Mesenchymal stem cell (in vitro differentiated cells and primary cell): ENCODE data around the gene ADA.
A peak's percentile ranks its signal among the peaks of the same experiment; 100 is the strongest.
"Not testable (repeated sequence)": the region's sequence is repeated elsewhere in the genome, so short reads cannot be mapped to it uniquely, and the experiment has no call there.

Experiments used
- DNase-seq: peaks from one replicate; pipeline ENCODE4 v3.0.0-alpha.2; 2013
- H2AFZ ChIP-seq: one replicate; pipeline ENCODE4 v1.6.1; 2013; ENCODE audit warnings: low read depth, mild to moderate bottlenecking, control low read depth, inconsistent platforms, low read length, moderate library complexity
- H2AK5ac ChIP-seq: 2 replicates; pipeline ENCODE4 v1.6.1; 2013; ENCODE audit warnings: low read length, moderate library complexity, mild to moderate bottlenecking, inconsistent platforms; ENCODE audit not compliant: severe bottlenecking
- H2BK120ac ChIP-seq: one replicate; pipeline ENCODE4 v1.6.1; 2013; ENCODE audit warnings: low read depth, mild to moderate bottlenecking, inconsistent platforms, low read length, moderate library complexity
- H2BK12ac ChIP-seq, 2 experiments: one replicate each; pipeline ENCODE4 v1.6.1; 2013; ENCODE audit warnings: inconsistent platforms in 2 of 2, low read length in 2 of 2, mild to moderate bottlenecking in 2 of 2, moderate library complexity in 2 of 2, control low read depth in 1 of 2
- H2BK15ac ChIP-seq: one replicate; pipeline ENCODE4 v1.6.1; 2013; ENCODE audit warnings: mild to moderate bottlenecking, low read depth, inconsistent platforms; ENCODE audit not compliant: poor library complexity, severe bottlenecking
- H2BK5ac ChIP-seq: 2 replicates; pipeline ENCODE4 v1.6.1; 2013; ENCODE audit warnings: low read depth, mild to moderate bottlenecking, low read length, control low read depth, inconsistent platforms; ENCODE audit not compliant: poor library complexity, severe bottlenecking
- H3K14ac ChIP-seq, 2 experiments: one replicate each; pipeline ENCODE4 v1.6.1; 2013; ENCODE audit warnings: inconsistent platforms in 2 of 2, low read length in 2 of 2, control low read depth in 1 of 2, mild to moderate bottlenecking in 1 of 2, moderate library complexity in 1 of 2
- H3K18ac ChIP-seq, 2 experiments: one replicate each; pipeline ENCODE4 v1.6.1; 2013; ENCODE audit warnings: inconsistent platforms in 2 of 2, low read length in 2 of 2, control low read depth in 1 of 2, low read depth in 1 of 2, mild to moderate bottlenecking in 1 of 2
- H3K23ac ChIP-seq, 2 experiments: one replicate each; pipeline ENCODE4 v1.6.1; 2013; ENCODE audit warnings: inconsistent platforms in 2 of 2, low read length in 2 of 2, mild to moderate bottlenecking in 2 of 2, moderate library complexity in 2 of 2, control low read depth in 1 of 2
- H3K27ac ChIP-seq: 2 replicates; pipeline ENCODE4 v1.5.1; 2013; ENCODE audit warnings: mild to moderate bottlenecking, moderate library complexity, low read length, control low read depth, inconsistent platforms; ENCODE audit not compliant: poor library complexity, severe bottlenecking
- H3K27me3 ChIP-seq, 2 experiments: 2 replicates each; pipeline versions ENCODE4 v1.6.1 to v1.7.0; 2013; ENCODE audit warnings: low read length in 2 of 2, mild to moderate bottlenecking in 2 of 2, moderate library complexity in 2 of 2, control low read depth in 1 of 2, inconsistent platforms in 1 of 2; ENCODE audit not compliant: control insufficient read depth in 1 of 2, insufficient read depth in 1 of 2
- H3K36me3 ChIP-seq, 2 experiments: 2 replicates each; pipeline versions ENCODE4 v1.6.1 to v1.7.0; 2013; ENCODE audit warnings: low read length in 2 of 2, control low read depth in 1 of 2, inconsistent platforms in 1 of 2, low read depth in 1 of 2, mild to moderate bottlenecking in 1 of 2; ENCODE audit not compliant: insufficient read depth in 2 of 2, control insufficient read depth in 1 of 2
- H3K4ac ChIP-seq, 2 experiments: one replicate each; pipeline ENCODE4 v1.6.1; 2013; ENCODE audit warnings: inconsistent platforms in 2 of 2, low read length in 2 of 2, mild to moderate bottlenecking in 2 of 2, moderate library complexity in 2 of 2, control low read depth in 1 of 2, low read depth in 1 of 2
- H3K4me1 ChIP-seq: 2 replicates; pipeline ENCODE4 v1.6.1; 2013; ENCODE audit warnings: low read depth, low read length, control low read depth; ENCODE audit not compliant: control insufficient read depth, insufficient read depth
- H3K4me2 ChIP-seq: 2 replicates; pipeline ENCODE4 v1.6.1; 2013; ENCODE audit warnings: low read length, mild to moderate bottlenecking, inconsistent platforms; ENCODE audit not compliant: poor library complexity, severe bottlenecking
- H3K4me3 ChIP-seq, 2 experiments: 2 replicates each; pipeline versions ENCODE4 v1.5.1 to v1.7.0; 2013; ENCODE audit warnings: low read length in 2 of 2, mild to moderate bottlenecking in 2 of 2, control low read depth in 1 of 2, low read depth in 1 of 2; ENCODE audit not compliant: insufficient read depth in 1 of 2
- H3K79me1 ChIP-seq: replicated peaks from 2 replicates; pipeline ENCODE4 v1.6.1; 2013; ENCODE audit warnings: mild to moderate bottlenecking, control low read depth, low read length, inconsistent platforms; ENCODE audit not compliant: poor library complexity, severe bottlenecking
- H3K9ac ChIP-seq: 2 replicates; pipeline ENCODE4 v1.7.0; 2013; ENCODE audit warnings: mild to moderate bottlenecking, low read length, moderate library complexity
- H3K9me3 ChIP-seq: 2 replicates; pipeline ENCODE4 v1.7.0; 2013; ENCODE audit warnings: mild to moderate bottlenecking, low read length; ENCODE audit not compliant: control insufficient read depth
- H4K8ac ChIP-seq: one replicate; pipeline ENCODE4 v1.6.1; 2013; ENCODE audit warnings: inconsistent platforms, mild to moderate bottlenecking, low read length, moderate library complexity
- H4K91ac ChIP-seq: one replicate; pipeline ENCODE4 v1.6.1; 2013; ENCODE audit warnings: mild to moderate bottlenecking, low read length, inconsistent platforms
- WGBS: methylation state at CpG from one replicate; pipeline ENCODE4 v1.1.7; 2013; ENCODE audit warnings: mixed read lengths; 5-methylcytosine and 5-hydroxymethylcytosine counted together

The ADA gene

GRCh38 chr20:44672318-44672902, 20.9 kb upstream of the ADA start:
- H3K14ac ChIP-seq, DNase-seq, H2BK15ac ChIP-seq, H3K36me3 ChIP-seq, H2BK12ac ChIP-seq, H4K8ac ChIP-seq, H3K18ac ChIP-seq, H3K27me3 ChIP-seq, H3K4me2 ChIP-seq, H3K9ac ChIP-seq, H3K79me1 ChIP-seq, H3K4me3 ChIP-seq, H2BK5ac ChIP-seq, H4K91ac ChIP-seq, H3K4me1 ChIP-seq, H3K23ac ChIP-seq, H3K27ac ChIP-seq, H2BK120ac ChIP-seq, H2AK5ac ChIP-seq, H3K9me3 ChIP-seq, H2AFZ ChIP-seq, H3K4ac ChIP-seq: not testable (repeated sequence)
- WGBS: 89% methylated on average over 23 of the region's 23 CpGs

DNA sequence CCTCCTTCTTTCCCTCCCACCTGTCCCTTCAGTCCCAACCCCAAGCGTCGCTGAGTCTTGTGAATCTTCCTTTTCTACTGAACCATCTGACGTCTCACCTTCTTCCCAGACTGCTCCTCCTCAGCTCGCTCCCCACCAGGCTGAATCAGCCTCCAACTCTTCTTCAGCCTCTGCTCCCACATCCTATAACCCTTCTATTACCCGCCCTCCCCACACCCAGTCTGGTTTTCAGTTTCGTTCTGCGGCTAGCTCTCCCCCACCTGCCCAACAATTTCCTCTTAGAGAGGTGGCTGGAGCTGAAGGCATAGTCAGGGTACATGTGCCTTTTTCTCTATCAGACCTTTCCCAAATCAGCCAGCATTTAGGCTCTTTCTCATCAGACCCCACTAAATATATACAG, 20.0 kb upstream of the ADA start:
- H3K4ac ChIP-seq, H3K27me3 ChIP-seq, H2AFZ ChIP-seq, H3K23ac ChIP-seq, H3K14ac ChIP-seq, H3K36me3 ChIP-seq, H3K9me3 ChIP-seq, H2BK120ac ChIP-seq, H3K18ac ChIP-seq, H3K9ac ChIP-seq, H3K4me2 ChIP-seq, H2BK15ac ChIP-seq, H3K79me1 ChIP-seq, H2BK12ac ChIP-seq, H3K4me3 ChIP-seq, H3K4me1 ChIP-seq, H2AK5ac ChIP-seq, DNase-seq, H3K27ac ChIP-seq, H4K91ac ChIP-seq, H2BK5ac ChIP-seq, H4K8ac ChIP-seq: not testable (repeated sequence)
- 94% methylated on average over 6 of the region's 7 CpGs for WGBS

- peak; percentile 29 for DNase-seq
- H3K4me1 ChIP-seq, H4K8ac ChIP-seq, H2BK15ac ChIP-seq, H2BK120ac ChIP-seq, H3K4me2 ChIP-seq, H3K18ac ChIP-seq, H2AK5ac ChIP-seq, H3K27ac ChIP-seq, H2AFZ ChIP-seq, H3K4me3 ChIP-seq, H3K14ac ChIP-seq, H2BK5ac ChIP-seq, H3K23ac ChIP-seq, H3K27me3 ChIP-seq, H3K79me1 ChIP-seq, H3K9me3 ChIP-seq, H4K91ac ChIP-seq, H3K36me3 ChIP-seq, H3K9ac ChIP-seq, H3K4ac ChIP-seq, H2BK12ac ChIP-seq: not testable (repeated sequence)
- 49% methylated on average over 9 of the region's 9 CpGs for WGBS
Observed at GRCh38 chr20:44670851-44671250, 19.4 kb upstream of the ADA start.

GRCh38 chr20:44666066-44666465, 14.6 kb upstream of the ADA start:
- H3K4me1 ChIP-seq: peaks cover 2% of the 10 kb centered on the region
- 82% methylated on average over 3 of the region's 3 CpGs for WGBS
- H3K9me3 ChIP-seq: no peaks in the 10 kb centered on the region
- H3K18ac ChIP-seq: no peak overlapping the region
- no peak overlapping the region for H3K4me2 ChIP-seq
- no peak overlapping the region for H2BK5ac ChIP-seq
- H2AK5ac ChIP-seq: no peak overlapping the region
- no peak overlapping the region for H4K8ac ChIP-seq
- no peak overlapping the region for H4K91ac ChIP-seq
- H3K9ac ChIP-seq: no peak overlapping the region
- no peak for DNase-seq
- no peak overlapping the region for H2BK12ac ChIP-seq
- peaks cover 0 to 16% of the 10 kb centered on the region in 2 experiments for H3K27me3 ChIP-seq
- H2BK15ac ChIP-seq: no peak overlapping the region
- no peak overlapping the region for H3K14ac ChIP-seq
- H3K4me3 ChIP-seq: no peak overlapping the region
- no peak overlapping the region for H3K27ac ChIP-seq
- no peak overlapping the region for H2BK120ac ChIP-seq
- no peak overlapping the region for H2AFZ ChIP-seq
- H3K23ac ChIP-seq: no peak overlapping the region
- no peaks in the 10 kb centered on the region for H3K36me3 ChIP-seq
- H3K79me1 ChIP-seq: no peaks in the 10 kb centered on the region
- H3K4ac ChIP-seq: no peak overlapping the region
